T-helper 1 cell treated with Interleukin-12 subunit alpha and Interleukin-12 subunit beta and Interleukin-4 antibody, amounts not matched to agents 30 μg/mL and 1 μg/mL, for 36 hours (primary cell): ENCODE data around the gene CFAP299.
"Not testable (repeated sequence)": the region's sequence is repeated elsewhere in the genome, so short reads cannot be mapped to it uniquely, and the experiment has no call there.

Experiments
- H3K27ac Mint-ChIP-seq: one replicate; pipeline ENCODE4 v1.8.0; 2021; ENCODE audit warnings: mild to moderate bottlenecking, mixed read lengths
- H3K27me3 Mint-ChIP-seq: one replicate; pipeline ENCODE4 v1.8.0; 2021; ENCODE audit warnings: low read depth, mixed read lengths
- H3K36me3 Mint-ChIP-seq: one replicate; pipeline ENCODE4 v1.8.0; 2021; ENCODE audit warnings: low read depth, mixed read lengths
- H3K4me1 Mint-ChIP-seq: one replicate; pipeline ENCODE4 v1.8.0; 2021; ENCODE audit warnings: low read depth, mixed read lengths
- H3K4me3 Mint-ChIP-seq: one replicate; pipeline ENCODE4 v1.8.0; 2021; ENCODE audit warnings: mild to moderate bottlenecking, moderate library complexity, mixed read lengths
- H3K9me3 Mint-ChIP-seq: one replicate; pipeline ENCODE4 v1.8.0; 2021; ENCODE audit warnings: mixed read lengths

Gene CFAP299

GRCh38 chr4:80615099-80615498 lies 279.6 kb downstream of the CFAP299 start:
- H3K27me3 Mint-ChIP-seq = no peaks in the 10 kb centered on the region
- no peak overlapping the region for H3K4me3 Mint-ChIP-seq
- no peak overlapping the region for H3K27ac Mint-ChIP-seq

GRCh38 chr4:80619070-80619674 lies 283.6 kb downstream of the CFAP299 start:
- Mint-ChIP-seq H3K27me3 (no peaks in the 10 kb centered on the region), H3K36me3 (no peaks in the 10 kb centered on the region), H3K4me3 (no peak overlapping the region), H3K4me1 (no peaks in the 10 kb centered on the region), H3K27ac (no peak overlapping the region), H3K9me3 (peaks cover 13% of the 10 kb centered on the region)

More at GRCh38 chr4:80615099-80615498, 279.6 kb downstream of the CFAP299 start:
- H3K4me1 Mint-ChIP-seq = no peaks in the 10 kb centered on the region
- H3K36me3 Mint-ChIP-seq = no peaks in the 10 kb centered on the region
- H3K9me3 Mint-ChIP-seq = no peaks in the 10 kb centered on the region

- H3K4me3 Mint-ChIP-seq = no peak overlapping the region
- H3K36me3 Mint-ChIP-seq = no peaks in the 10 kb centered on the region
- H3K27ac Mint-ChIP-seq = no peak overlapping the region
- no peaks in the 10 kb centered on the region for H3K4me1 Mint-ChIP-seq
- H3K9me3 Mint-ChIP-seq = no peaks in the 10 kb centered on the region
- no peaks in the 10 kb centered on the region for H3K27me3 Mint-ChIP-seq
These were observed 296.3 kb downstream of the CFAP299 start for GRCh38 chr4:80631861-80632260.

GRCh38 chr4:80637190-80637589 lies 301.7 kb downstream of the CFAP299 start:
- no peak overlapping the region for H3K27ac Mint-ChIP-seq
- H3K27me3 Mint-ChIP-seq = no peaks in the 10 kb centered on the region

GRCh38 chr4:80646061-80646460 lies 310.5 kb downstream of the CFAP299 start:
- Mint-ChIP-seq H3K4me1 (no peaks in the 10 kb centered on the region), H3K36me3 (no peaks in the 10 kb centered on the region), H3K9me3 (no peaks in the 10 kb centered on the region), H3K27ac (no peak overlapping the region), H3K27me3 (no peaks in the 10 kb centered on the region), H3K4me3 (no peak overlapping the region)

More at GRCh38 chr4:80637190-80637589, 301.7 kb downstream of the CFAP299 start:
- no peaks in the 10 kb centered on the region for H3K36me3 Mint-ChIP-seq
- H3K4me3 Mint-ChIP-seq = no peak overlapping the region
- H3K9me3 Mint-ChIP-seq = no peaks in the 10 kb centered on the region
- H3K4me1 Mint-ChIP-seq = no peaks in the 10 kb centered on the region

- Mint-ChIP-seq H3K4me1 (no peaks in the 10 kb centered on the region), H3K27me3 (no peaks in the 10 kb centered on the region), H3K9me3 (no peaks in the 10 kb centered on the region), H3K36me3 (no peaks in the 10 kb centered on the region), H3K4me3 (no peak overlapping the region), H3K27ac (no peak overlapping the region)
These were observed 320.1 kb downstream of the CFAP299 start for GRCh38 chr4:80655662-80656061.

- H3K4me3 Mint-ChIP-seq, H3K27me3 Mint-ChIP-seq, H3K4me1 Mint-ChIP-seq, H3K27ac Mint-ChIP-seq, H3K36me3 Mint-ChIP-seq, H3K9me3 Mint-ChIP-seq: not testable (repeated sequence)
These were observed 334.6 kb downstream of the CFAP299 start for GRCh38 chr4:80670118-80670517.

GRCh38 chr4:80678413-80678812 lies 342.9 kb downstream of the CFAP299 start:
- Mint-ChIP-seq H3K27ac (no peak overlapping the region), H3K4me3 (no peak overlapping the region), H3K27me3 (no peaks in the 10 kb centered on the region), H3K36me3 (no peaks in the 10 kb centered on the region), H3K9me3 (no peaks in the 10 kb centered on the region), H3K4me1 (no peaks in the 10 kb centered on the region)

- Mint-ChIP-seq H3K36me3 (no peaks in the 10 kb centered on the region), H3K4me3 (no peak overlapping the region), H3K27me3 (no peaks in the 10 kb centered on the region), H3K27ac (no peak overlapping the region), H3K9me3 (no peaks in the 10 kb centered on the region), H3K4me1 (no peaks in the 10 kb centered on the region)
These were observed 345.4 kb downstream of the CFAP299 start for GRCh38 chr4:80680934-80681333.

GRCh38 chr4:80685214-80685613 lies 349.7 kb downstream of the CFAP299 start:
- H3K4me3 Mint-ChIP-seq = no peak overlapping the region
- H3K27me3 Mint-ChIP-seq = no peaks in the 10 kb centered on the region
- H3K9me3 Mint-ChIP-seq = peaks cover 8% of the 10 kb centered on the region
- H3K27ac Mint-ChIP-seq = no peak overlapping the region
- H3K36me3 Mint-ChIP-seq = no peaks in the 10 kb centered on the region
- H3K4me1 Mint-ChIP-seq = no peaks in the 10 kb centered on the region

- H3K27me3 Mint-ChIP-seq, H3K9me3 Mint-ChIP-seq, H3K4me1 Mint-ChIP-seq, H3K27ac Mint-ChIP-seq, H3K36me3 Mint-ChIP-seq, H3K4me3 Mint-ChIP-seq: not testable (repeated sequence)
These were observed 352.2 kb downstream of the CFAP299 start for GRCh38 chr4:80687736-80688135.

GRCh38 chr4:80694171-80694570 lies 358.6 kb downstream of the CFAP299 start:
- Mint-ChIP-seq H3K9me3 (no peaks in the 10 kb centered on the region), H3K27me3 (no peaks in the 10 kb centered on the region), H3K27ac (no peak overlapping the region), H3K4me1 (no peaks in the 10 kb centered on the region), H3K36me3 (no peaks in the 10 kb centered on the region), H3K4me3 (no peak overlapping the region)

- Mint-ChIP-seq H3K4me3 (no peak overlapping the region), H3K36me3 (no peaks in the 10 kb centered on the region), H3K9me3 (no peaks in the 10 kb centered on the region), H3K27me3 (no peaks in the 10 kb centered on the region), H3K4me1 (no peaks in the 10 kb centered on the region), H3K27ac (no peak overlapping the region)
These were observed 369.8 kb downstream of the CFAP299 start for GRCh38 chr4:80705311-80705710.

GRCh38 chr4:80709082-80709869 lies 373.7 kb downstream of the CFAP299 start:
- Mint-ChIP-seq H3K4me1 (no peaks in the 10 kb centered on the region), H3K4me3 (no peak overlapping the region), H3K9me3 (no peaks in the 10 kb centered on the region), H3K27me3 (no peaks in the 10 kb centered on the region), H3K36me3 (no peaks in the 10 kb centered on the region), H3K27ac (no peak overlapping the region)

GRCh38 chr4:80710748-80711451 lies 375.4 kb downstream of the CFAP299 start:
- Mint-ChIP-seq H3K4me3 (no peak overlapping the region), H3K9me3 (no peaks in the 10 kb centered on the region), H3K27me3 (no peaks in the 10 kb centered on the region), H3K4me1 (no peaks in the 10 kb centered on the region), H3K27ac (no peak overlapping the region), H3K36me3 (no peaks in the 10 kb centered on the region)
